HG02840 (cell line): ENCODE measurements around the gene SNAPC3.

Source experiments
- ATAC-seq: cut with Tn5 transposase; IDR thresholded peaks from one replicate; pipeline ENCODE4 v1.9.1; 2021; ENCODE audit warnings: mild to moderate bottlenecking, moderate library complexity, moderate number of reproducible peaks; ENCODE audit not compliant: unreplicated experiment, low FRiP score

The SNAPC3 gene

DNA sequence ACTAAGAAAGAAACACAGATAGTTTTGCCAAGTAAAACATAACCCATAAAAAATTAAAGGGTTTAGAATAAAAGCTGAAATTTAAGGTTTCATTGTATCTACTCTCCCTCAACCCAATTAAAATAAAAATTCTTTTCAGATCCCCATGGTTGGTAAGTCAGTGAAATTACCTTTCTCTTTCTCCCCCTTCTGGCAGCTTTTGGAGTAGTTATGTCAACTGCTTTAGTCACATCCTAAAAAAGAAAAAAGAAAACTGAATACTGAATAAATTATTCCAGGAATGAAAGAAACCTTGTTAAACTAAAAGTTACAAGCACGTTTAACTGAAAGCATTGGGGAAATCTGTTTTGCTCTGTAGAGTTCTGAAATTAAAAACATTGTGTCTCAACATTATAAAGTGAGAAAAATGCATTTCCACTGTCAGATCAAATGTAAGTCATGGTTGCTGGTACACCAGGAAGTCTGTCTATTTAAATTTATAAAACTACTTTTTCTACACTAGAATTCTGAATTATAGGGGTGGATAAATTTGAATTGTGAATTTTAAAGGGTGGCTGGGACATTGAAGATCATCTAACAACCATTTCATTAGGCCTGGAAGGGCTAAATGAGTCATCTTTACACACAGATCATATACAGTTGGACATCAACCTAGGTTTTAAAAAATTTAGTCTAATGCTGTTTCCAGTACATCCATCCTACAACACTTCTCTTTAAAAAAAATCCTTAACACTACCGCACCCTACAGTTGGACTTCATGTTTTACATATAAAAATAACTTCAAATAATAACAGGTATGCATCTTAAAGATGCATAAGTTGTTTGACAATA is 63.4 kb downstream of the SNAPC3 start:
- ATAC-seq = no peak

DNA sequence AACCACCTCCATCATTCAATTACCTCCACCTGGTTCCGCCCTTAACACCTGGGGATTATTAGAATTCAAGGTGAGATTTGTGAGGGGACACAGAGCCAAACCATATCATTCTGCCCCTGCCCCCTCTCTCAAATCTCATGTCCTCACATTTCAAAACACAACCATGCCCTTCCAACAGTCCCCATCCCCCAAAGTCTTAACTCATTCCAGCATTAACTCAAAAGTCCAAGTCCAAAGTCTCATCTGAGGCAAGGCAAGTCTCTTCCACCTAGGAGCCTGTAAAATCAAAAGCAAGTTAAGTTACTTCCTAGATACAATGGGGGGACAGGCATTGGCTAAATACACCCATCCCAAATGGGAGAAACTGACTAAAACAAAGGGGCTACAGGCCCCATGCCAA is 69.3 kb downstream of the SNAPC3 start:
- ATAC-seq = no peak

DNA sequence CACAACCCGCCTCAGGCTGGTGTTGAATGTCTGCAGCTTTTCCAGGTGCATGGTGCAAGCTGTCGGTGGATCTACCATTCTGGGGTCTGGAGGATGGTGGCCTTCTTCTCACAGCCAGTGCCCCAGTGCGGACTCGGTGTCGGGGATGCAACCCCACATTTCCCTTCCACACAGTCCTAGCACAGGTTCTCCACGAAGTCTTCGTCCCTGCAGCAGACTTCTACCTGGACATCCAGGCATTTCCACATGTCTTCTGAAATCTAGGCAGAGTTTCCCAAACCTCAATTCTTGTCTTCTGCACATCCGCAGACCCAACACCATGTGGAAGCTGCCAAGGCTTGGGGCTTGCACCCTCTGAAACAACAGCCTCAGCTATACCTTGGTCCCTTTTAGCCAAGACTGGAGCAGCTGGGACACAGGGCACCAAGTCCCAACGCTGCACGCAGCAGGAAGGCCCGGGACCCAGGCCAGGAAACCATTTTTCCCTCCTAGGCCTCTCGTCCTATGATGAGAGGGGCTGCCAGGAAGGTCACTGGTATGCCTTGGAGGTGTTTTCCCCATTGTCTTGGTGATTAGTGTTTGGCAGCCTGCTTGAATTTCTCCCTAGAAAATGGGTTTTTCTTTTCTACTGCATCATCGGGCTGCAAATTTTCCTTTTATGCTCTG is 69.9 kb downstream of the SNAPC3 start:
- ATAC-seq = no peak

DNA sequence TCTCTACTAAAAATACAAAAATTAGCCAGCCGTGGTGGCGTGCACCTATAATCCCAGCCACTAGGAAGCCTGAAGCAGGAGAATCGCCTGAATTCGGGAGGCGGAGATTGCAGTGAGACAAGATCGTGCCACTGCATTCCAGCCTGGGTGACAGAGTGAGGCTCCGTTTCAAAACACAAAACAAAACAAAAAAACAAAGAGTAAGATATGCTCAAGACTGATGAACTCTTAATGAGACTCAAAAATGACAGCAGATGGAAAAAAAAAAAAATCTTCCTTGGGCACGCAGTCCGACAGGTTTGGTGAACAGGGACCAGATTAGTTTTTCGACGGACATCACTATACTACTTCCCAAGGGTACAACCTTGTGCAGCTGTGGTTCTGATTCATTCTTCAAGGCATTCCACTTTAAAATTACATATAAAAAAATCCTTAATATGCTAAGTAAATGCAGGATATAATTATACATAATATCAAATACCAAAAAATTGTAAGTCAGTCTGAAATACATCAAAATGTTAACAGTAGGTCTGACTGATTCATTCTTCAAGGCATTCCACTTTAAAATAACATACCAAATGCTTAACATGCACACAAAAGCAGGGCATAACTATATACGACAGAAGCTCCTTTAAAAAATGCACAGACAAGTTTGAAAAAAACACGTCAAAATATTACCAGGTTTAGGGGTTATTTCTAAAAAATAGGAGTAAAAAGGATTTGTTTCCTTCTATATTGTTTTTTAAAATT is 75.7 kb downstream of the SNAPC3 start:
- no peak for ATAC-seq

DNA sequence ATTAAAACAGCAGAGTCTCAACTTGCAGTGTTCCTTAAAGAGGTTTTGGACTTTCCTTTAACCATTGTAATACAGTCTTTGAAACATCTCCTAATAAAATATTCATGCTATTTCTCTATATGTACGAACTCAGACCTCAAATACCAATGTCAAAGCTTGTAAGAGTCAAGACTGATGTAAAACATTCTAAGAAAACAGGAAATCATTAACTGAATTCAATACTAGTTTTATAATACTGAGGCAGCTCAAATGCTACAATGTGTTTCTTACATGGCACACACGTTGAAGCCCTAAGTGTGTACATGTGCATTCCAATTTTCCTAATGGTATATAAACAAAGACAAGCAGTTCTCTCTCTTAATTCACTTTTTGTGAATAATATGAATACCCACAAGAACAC is 76.5 kb downstream of the SNAPC3 start:
- ATAC-seq = no peak

DNA sequence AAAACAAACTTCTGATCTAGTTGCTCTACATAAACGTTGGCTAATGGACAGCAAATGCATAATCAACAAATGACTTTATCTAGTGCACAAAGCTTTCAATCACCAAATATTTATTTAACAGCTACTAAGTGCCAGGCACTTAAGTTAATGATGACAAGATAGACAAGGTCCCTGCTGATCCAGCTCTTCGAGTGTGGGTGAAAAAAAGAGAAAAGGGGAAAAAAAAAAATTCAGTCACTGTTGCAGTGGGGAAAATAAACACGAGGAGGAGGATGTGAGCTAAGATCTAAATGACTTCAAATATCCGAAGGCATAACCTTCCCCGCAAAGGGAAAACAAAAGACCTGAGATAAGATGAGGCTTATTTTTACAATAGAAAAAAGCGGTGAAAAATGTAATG is 78.5 kb downstream of the SNAPC3 start:
- ATAC-seq = no peak

DNA sequence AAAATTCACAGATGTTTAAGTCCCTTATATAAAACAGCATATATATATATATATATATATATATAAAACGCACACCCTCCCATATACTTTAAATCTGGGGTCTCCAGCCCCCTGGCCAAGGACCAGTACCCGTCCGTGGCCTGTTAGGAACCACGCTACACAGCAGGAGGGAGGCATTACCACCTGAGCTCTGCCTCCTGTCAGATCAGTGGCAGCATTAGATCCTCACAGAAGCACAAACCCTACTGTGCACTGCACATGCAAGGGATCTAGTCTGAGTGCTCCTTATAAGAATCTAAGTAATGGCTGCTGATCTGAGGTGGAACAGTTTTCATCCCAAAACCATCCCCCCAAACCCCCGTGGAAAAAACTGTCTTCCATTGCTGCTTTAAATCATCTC is 79.1 kb downstream of the SNAPC3 start:
- no peak for ATAC-seq

DNA sequence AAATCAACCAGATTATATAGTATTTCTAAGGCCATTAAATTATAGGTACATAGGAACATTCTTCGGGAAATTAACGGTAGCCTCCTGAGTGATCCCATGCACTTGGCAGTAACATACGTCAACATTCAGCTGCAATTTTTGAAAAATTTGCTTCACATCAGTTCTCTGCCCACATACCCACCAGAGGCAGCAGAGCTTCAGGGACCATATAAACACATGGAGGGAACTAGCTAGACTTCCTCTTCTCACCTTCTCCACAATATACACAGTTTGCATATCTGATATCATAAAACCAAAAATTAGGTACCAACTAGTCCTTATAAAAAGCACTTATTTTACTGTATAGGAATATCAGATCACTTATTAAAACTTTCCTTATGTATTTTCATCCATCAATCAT is 83.2 kb downstream of the SNAPC3 start:
- ATAC-seq = no peak

DNA sequence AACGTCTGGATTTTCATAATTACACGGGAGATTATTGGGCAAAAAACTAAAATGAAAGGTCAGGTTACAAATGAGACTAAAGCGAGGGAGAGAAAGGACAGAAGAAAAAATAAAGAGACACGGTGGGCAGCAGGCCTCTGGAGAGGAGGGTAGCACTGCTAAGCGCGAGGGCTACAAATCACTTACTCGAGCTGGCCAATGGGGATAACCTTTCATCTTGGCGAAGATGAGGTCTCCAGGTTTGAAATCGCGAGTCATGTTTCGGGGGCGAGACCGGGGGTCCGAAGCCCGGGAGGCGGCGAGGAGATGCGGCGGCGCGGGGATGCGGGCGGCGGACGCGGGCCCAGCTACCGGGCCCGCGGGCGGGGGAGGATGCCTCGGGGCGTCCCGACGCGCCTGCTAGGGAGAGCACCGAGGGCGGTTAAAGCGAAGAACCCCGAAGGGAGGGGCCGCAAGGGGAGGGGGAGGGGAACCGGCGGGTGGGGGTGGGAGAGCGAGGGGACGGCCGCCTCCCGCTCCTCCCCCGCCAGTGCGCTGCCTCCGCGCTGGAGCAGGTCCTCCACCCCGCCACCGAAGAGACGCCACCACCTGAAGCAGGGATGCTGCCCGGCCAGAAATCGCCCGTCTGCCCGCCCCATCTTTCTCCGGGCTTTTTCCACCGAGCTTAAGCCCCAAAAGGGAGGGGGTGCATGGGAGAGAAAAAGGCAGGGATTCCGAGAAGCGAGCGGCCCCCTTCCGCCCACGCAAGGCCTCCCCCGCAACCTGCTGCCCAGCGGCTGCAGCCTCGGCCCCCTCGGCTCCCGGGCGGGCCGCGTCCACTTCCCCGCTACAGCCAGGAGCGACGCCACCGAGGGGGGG is 87.5 kb downstream of the SNAPC3 start:
- peak; percentile 47 for ATAC-seq

DNA sequence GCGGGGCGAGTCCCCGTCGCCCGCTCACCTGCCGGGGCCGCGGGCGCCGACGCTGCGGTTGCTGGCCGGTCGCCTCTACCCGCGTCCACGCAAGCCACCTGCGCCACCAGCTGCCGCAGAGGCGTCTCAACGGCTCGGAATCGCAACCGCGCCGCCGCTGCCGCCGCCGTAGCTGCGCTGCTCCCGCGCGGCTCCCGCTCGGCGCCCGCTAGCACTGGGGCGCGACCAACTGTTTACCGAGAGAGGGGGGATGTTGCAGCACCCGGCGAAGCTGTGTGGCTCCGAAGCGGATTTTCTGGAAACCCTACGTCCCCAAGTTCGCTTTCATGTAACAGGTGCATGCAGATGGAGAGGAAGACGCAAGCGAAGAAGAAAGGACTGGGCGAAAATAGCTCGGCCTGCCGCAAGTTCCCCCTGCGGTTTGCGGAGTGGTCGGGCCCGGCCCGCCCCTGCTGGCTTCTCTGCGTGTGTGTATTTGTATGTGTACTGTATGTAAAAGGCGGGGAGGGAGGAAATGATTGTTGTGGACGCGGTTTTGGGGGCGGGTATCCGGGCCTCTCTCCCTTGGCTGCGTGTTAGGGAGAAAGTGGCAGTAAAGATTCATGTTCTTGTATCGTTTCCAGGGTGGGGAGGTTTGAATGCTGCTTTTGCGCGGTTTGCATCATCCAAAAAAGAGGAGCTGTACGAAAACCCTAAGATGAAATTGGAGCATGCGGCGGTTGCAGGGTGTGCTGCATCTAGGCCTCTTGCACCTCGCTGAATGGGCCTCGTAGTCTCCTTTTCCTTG is 88.3 kb downstream of the SNAPC3 start, which contains the start of gene PSIP1:
PSIP1 (minus strand) TSS at position 182 of the 787 bp plus-strand sequence. CDS start 782 bp downstream, outside the sequence.
- ATAC-seq = peak; percentile 84
